B cell (primary cell): ENCODE measurements around the gene VPS45.
"Not testable (repeated sequence)": the region's sequence is repeated elsewhere in the genome, so short reads cannot be mapped to it uniquely, and the experiment has no call there.

Experiments used
- CTCF ChIP-seq: fragments of 200-600 bp; IDR thresholded peaks from one replicate; pipeline ENCODE4 v1.8.0; 2022; ENCODE audit warnings: antibody characterized with exemption, mild to moderate bottlenecking
- EZH2 ChIP-seq: IDR thresholded peaks from 2 replicates; pipeline ENCODE4 v1.6.1; 2012; ENCODE audit warnings: borderline replicate concordance, low read depth, mild to moderate bottlenecking, moderate library complexity, low read length; ENCODE audit not compliant: insufficient read depth, poor library complexity, severe bottlenecking

GRCh38 chr1:150146016-150146415, 78.4 kb downstream of the VPS45 start:
- TF ChIP-seq CTCF, EZH2: not testable (repeated sequence)
